Subcutaneous adipose tissue (tissue), 4 donors: ENCODE measurements around the gene ANKS1B. TPM values are rescaled to one million over a fixed set of nuclear protein-coding genes. Genes with fewer than 3 reads are reported as not detected.

ENCODE experiments used
- CTCF ChIP-seq: fragments of 450-650 bp; IDR thresholded peaks from one replicate; pipeline ENCODE4 v1.5.1; 2016; ENCODE audit warnings: low read depth, mild to moderate bottlenecking, control low read depth, antibody characterized with exemption, moderate library complexity
- total RNA-seq, 4 donors: library from RNA; depleted of rRNA; stranded (reverse); fragments of >200 nt; gene quantifications; one replicate each; pipeline ENCODE4 v1.1.0, GENCODE V29; 2016

ANKS1B gene
- total RNA-seq, 4 donors from 2014 or later, result 4.5 to 15.4 (median 10.1) TPM

- TF ChIP-seq CTCF, result no peak
Observed at GRCh38 chr12:98840325-98840724, 1144.4 kb downstream of the ANKS1B start.

GRCh38 chr12:98838231-98838647 is 1146.5 kb downstream of the ANKS1B start:
- TF ChIP-seq CTCF, result no peak

GRCh38 chr12:98830657-98831056 is 1154.1 kb downstream of the ANKS1B start:
- no peak for TF ChIP-seq CTCF

GRCh38 chr12:98828802-98829600 is 1155.7 kb downstream of the ANKS1B start:
- TF ChIP-seq CTCF, result no peak

- TF ChIP-seq CTCF, result no peak
Observed at GRCh38 chr12:98823012-98823411, 1161.7 kb downstream of the ANKS1B start.

- TF ChIP-seq CTCF, result no peak
Observed at GRCh38 chr12:98821866-98822265, 1162.9 kb downstream of the ANKS1B start.

GRCh38 chr12:98821232-98821631 is 1163.5 kb downstream of the ANKS1B start:
- TF ChIP-seq CTCF, result no peak
